NCI-H1694 (cell line): ENCODE results near the gene MYOM3.

Source experiments
- DNase-seq: peaks from one replicate; lab custom pipeline; 2025; lab: John Stamatoyannopoulos, UW

The MYOM3 gene

DNA sequence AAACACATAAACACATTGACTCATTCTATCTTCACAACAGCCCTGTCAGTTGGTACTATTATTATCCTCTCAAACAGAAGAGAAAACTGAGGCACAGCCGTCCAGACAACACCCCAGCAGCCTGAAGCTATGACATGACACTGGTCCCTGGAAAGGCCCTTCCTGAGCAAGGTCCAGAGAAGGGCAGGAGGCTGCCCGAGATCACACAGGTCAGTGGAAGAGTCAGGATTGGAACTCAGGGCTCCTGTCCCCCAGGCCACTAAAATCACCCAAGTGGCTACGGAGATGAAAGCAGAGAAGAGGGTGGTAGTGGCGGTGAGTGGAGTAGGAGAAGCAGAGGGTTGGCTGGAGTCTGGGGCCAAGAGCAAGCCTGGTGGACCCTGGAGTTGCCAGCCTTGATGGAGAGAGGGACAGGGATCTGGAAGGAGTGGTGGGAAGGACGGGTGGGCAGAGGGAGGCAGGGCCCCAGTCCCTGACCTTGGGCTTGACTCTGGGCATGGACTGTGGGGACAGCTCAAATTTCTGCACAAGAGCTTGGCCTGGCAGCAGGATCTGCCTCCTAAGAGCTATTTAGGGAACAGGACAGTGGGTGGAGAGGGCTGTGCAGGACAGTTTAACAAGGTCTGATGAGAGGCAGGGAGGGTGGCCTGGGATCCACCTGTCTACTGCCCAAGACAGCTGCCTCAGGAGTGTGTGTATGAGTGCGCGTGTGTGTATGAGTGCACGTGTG, 15.8 kb downstream of the MYOM3 start:
- DNase-seq = no peak

DNA sequence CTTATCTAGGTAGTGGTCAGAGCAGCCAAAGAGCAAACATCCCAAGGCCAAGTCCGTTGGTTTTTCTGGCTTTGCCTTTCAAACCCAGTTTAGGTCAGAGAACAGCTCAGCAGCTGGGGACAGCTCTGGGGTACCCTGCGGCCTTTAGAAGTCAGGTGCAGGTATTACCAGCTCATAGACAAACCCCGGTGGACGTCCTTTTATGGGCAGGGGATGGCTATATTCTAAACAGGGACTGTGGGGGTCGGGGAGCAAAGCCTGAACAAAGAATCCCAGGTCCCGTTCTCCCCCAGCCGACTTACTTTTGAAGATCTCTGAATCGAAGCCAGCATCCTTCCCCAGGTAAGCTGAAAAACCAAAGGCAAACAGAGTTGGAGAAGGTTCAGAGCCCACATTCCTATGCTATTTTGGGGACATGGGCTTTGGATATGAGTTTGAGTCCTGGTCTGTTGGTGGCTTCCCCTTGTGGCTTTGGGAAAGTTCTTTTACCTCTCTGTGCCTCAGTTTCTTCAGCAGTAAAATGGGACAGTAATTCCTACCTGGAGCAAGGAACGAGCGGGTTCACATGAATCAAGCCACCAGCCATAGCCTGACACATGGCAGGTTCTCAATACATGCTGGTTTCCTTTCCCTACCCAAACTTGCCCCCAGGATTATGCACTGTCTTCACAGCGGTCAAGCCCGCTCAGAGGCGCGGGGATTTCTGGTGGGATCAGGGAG, 16.6 kb downstream of the MYOM3 start:
- no peak for DNase-seq

DNA sequence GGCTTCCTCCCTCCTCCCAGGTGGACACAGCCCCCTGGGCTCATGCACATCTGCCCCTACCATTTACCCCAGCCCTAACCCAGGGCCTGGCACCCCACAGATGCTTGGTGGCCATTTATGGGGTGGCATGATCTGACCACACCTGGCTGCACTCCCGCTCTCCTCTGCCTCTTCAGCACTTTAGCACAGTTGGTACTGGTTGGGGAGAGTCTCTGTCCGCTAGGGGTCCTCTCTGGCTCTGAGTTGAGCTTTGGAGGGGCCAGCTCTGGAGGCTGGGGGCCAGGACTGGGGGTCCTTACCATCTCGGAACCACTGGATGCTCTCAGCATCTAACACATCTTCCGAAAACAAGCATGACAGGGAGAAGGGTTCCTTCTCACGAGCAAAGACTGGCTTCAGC, 17.4 kb downstream of the MYOM3 start:
- no peak for DNase-seq

DNA sequence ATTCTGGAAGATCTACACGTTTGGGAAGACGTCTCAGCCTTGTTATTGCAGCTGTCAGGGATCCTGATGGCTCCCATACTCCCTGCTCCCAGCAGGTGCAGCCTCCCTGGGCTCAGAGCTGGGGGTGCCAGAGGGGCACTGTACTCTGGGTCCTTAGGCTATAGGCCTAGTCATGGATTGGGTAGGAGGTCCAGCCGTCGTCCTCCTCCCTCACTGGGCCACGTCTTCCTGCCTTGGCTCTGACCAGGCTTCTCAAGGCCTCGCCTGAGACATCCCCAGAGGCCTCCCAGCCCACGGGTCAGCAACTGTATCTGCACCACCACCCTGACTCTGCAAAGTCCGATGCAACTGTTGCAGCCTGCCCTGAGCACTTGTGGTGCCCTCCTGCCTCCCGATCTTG, 18.2 kb downstream of the MYOM3 start:
- no peak for DNase-seq

DNA sequence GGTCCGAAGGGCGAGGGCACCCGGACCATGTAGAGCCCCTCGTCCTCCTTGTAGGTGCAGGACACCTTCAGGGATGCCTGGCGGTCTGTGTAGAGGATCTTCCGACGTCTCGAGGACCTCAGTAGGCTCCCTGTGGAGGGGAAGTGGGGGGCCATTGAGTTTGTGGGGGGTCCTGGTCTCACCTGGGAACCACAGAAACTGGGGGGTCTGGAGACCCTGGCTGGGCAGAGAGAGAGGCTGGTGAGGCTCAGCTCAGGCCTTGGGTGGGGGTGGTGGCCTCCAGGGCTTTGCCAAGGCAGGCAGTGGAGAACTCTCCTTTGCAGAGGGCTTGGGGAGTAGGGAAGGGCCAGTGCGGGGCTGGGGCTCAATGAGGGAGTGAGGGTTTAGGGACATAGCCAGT, 19.0 kb downstream of the MYOM3 start:
- no peak for DNase-seq

DNA sequence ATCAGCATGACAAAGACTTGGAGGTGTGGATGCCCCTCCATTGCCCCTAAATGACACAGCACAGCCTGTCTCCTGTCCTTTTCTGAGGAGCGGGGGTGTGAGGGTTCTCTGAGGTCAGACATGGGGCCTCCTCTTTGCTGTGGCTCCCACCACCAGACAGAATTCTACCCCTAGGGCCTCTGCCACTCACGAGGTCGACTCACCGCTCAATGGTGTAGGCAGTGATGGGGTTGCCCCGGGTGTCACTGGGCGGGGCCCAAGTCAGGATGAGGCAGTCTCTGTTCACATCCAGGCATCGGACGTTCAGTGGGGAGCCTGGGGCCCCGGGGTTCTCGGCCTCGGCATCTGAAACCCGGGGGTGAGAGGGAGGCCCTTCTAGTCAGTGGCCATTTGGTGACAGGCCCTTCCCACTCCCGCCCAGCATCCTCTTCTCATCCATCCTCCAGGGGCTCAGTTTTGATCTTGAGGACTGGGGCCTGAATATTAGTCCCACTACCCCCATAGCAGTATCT, 19.9 kb downstream of the MYOM3 start:
- no peak for DNase-seq

DNA sequence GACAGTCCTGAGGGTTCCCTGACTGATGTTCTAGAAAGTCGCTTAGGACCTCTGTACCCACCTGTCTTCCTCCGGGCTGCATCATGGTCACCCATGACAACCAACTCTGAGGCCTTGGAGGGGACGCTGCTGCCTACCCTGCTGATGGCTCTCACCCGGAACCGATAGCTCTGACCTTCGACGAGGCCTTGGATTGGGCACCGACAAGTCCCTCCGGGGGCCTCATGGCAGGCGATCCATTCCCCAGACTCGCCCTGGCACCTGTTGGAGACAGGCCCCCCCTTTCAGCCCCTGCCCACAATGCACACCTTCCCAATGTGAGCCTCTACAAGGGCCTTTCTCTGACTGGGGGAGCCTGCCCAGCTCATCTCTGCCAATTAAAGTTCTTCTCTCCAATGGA, 21.2 kb downstream of the MYOM3 start:
- no peak for DNase-seq

DNA sequence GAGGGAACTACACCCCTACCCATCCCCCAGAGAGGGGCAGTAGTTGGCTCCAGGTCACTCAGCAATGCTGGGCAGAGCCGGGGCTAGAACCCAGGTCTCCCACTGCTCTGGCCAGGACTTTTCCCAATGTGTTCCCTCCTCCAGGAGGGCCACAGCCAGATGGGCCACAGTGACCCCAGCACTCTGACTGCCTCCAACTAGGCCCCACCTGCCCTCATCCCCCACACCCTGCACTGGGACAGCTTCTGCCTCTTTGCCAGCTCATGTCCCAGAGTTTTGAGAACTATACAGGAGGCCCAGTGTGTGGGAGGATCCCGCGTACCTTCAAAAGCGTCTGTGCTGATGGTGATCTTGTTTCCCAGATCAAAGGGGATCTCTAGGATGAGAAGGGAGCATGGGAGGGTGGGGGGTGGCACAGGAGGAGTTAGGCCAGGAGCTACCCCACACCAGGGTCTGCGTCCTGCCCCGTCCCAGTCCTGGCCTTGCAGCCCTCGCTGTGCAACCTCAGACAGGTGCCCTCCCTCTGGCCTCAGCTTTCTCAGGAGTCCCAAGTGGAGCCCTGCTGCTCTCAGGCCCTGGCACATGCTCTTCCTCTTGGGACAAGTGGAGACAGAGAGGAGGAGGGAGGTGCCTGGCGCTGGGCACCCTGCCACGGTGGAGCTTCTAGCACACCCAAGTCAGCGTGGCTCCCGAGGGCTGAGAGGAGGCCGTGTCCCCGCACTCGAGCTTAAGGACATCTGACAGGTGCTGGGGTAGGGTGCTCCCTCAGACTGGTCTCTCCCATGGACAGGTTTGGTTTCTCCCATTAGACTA, 22.0 kb downstream of the MYOM3 start:
- no peak for DNase-seq

DNA sequence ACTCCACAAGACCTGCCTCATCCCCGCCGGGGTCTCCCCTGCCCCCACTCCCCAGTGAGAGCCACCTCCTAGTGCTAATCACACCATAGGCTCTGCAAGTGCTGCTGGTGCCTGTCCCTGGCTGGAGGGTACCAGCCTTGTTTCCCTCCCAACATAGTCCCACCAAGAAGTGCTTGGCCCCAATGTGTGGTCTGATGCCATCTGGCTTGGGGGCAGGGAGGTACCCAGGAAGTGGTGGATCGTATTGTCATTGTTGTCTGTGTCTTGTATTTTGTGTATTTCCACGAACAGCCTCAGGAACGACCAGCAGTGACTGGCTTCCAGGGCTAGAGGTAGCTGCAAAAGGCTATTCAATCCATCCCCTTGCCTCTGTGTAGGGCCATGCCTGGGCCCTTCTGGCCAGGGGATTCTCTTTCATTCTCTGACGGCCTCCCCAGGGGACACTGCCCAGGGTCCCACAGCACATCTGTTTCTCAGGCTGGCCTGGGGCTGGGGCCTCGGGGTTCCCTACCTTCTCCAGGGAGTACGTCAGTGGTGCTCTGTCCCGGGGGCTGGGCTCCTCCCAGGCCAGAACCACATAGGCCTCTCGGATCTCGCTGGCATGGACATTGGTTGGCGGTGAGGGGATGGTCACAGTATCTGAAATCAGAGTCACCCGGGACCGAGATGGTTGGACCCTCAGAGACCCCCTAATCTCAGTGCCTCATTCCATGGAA, 22.8 kb downstream of the MYOM3 start:
- DNase-seq = no peak

DNA sequence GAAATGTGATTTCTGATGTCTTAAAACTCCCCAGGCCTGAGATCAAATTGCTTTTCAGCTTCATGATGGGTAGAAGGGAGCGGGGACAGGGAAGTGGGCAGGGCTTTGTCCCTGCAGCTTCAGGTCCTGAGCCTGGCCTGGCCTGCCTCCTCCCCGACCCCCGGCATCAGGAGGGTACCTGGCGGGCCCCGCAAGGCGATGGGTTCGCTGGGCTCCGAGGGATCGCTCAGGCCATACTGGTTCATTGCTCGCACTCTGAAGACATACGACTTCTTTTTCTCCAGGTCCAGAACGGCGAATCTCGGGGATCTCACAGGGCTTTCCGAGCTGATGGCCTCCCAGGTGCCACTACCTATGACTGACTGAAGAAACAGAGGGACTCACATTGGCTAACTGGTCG, 25.5 kb downstream of the MYOM3 start:
- no peak for DNase-seq

DNA sequence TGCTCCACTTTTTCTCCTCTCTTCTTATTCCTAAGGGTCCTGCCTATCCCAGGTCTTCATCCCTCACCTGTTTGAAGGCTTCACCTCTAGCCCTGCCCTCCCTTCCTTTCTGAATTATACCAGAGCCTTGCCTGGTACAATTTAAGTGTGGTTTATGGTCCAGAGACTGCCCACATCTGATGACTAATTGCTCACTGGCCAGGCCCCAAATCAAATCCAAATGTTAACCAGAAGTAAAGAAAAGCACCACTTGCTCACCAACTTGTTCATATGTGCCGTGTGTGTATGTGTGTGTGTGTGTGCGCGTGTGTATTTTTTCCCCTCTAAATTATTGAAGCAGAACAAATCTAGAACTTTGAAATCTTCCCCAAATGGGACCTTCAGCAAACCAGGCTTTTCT, 26.4 kb downstream of the MYOM3 start:
- no peak for DNase-seq

DNA sequence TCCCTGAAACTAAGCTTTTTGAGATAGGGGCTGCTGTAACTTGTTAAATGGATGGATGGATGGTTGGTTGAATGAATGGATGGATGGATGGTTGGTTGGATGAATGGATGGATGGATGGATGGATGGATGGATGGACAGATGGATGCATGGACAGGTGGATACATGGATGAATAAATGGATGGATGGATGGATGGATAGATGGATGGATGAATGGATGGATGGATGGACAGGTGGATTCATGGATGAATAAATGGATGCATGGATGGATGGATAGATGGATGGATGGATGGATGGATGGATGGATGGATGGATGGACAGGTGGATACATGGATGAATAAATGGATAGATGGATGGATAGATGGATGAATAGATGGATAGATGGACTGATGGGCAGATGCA, 26.9 kb downstream of the MYOM3 start:
- DNase-seq = no peak

DNA sequence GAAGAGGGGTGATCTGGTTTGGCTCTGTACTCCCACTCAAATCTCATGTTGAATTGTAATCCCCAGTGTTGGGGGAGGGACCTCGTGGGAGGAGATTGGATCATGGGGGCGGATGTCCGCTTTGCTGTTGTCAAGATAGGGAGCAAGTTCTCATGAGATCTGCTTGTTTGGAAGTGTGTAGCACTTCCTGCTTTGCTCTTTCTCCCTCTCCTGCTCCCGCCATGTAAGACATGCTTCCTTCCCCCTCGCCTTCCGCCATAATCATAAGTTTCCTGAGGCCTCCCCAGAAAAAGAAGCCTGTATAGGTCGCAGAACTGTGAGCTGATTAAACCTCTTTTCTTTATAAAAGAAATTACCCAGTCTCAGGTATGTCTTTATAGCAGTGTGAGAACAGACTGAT, 27.9 kb downstream of the MYOM3 start:
- no peak for DNase-seq

DNA sequence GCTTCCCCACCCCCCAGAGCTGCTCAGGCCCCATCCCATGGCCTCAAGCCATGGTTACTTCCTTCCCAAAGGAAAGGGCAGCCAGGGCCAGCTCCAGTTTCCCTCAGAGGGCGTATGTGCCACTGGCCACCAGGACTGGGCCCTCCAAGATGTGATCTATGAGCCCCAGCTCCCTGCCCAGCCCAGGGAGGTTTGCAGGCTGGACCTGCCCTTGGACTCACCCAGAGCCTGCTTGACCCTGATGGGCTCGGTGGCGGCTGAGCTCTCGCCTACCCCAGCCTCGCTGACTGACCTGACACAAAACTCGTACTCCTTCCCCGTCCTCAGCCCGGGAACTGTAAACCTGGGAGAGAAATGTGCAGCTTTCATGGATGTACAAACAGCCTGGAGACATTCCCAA, 29.6 kb downstream of the MYOM3 start:
- no peak for DNase-seq

DNA sequence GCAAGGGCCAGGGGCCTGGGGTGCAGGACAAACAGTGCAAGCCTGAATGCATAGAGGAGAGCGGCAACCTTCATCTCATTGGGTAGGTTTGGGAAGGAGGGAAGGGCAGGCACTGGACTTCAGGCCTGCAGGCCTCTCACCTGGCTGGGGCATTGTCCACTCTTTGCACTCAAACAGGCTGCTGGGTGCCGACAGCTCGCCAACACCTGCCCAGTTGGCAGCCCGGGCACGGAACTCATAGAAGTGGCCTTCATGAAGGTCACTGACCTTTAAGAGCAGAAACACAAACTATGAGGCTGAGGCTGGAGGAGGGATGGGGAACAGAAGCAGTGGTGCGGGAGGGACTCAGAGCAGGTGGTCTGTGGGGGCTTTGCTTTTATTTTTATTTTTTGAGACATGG, 30.7 kb downstream of the MYOM3 start:
- no peak for DNase-seq

DNA sequence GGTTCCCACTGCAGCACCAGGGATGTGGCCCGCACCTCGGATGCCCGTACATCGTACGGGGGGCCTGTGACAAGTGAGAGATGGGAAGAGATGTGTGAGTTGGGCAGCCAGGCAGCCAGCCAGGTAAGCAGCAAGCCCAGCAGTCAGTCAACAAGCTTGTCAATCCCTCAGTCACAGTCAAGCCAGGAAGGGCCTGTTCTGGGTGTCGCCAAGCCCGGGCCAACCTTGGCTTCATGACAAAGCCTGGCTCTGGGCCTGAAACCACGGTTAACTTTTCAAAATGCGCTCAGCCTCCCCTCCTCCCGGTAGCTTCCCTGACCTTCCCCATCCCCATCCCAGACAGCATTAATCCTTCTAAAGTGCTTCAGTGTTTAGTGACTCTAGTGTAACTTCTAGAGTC, 31.8 kb downstream of the MYOM3 start:
- no peak for DNase-seq

DNA sequence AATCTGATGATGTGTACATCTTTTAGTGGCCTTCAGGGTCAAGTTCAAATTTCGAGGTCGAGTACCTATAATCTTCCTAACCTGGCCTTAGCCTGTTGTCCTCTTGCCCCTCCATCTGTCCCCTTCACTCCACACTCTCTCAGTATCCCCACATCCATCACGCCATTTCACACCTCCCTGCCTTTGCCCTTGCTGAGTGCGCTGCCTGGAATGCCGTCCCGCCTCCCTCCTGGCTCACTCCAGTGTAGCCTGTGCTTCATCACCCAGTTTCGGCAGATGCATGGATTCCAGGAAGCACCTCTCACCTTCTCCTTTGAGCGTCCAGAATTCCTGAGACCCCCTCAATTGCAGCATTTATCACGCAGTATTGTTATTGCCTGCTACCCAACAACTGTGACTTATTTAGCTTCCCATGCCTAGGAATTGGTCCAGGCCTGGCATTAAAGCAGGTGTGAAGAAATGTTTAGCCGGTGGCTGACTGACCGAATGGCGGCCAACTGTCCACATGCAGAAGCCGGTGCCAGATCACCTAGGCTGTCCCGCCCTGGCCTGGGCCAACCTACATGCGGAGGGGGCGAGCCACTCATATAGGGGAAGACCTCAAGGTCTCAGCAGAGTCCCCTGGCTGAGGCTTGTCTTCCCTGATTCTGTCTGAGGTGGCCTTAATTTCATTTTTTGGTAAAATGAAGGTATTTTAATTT, 34.5 kb downstream of the MYOM3 start:
- no peak for DNase-seq

DNA sequence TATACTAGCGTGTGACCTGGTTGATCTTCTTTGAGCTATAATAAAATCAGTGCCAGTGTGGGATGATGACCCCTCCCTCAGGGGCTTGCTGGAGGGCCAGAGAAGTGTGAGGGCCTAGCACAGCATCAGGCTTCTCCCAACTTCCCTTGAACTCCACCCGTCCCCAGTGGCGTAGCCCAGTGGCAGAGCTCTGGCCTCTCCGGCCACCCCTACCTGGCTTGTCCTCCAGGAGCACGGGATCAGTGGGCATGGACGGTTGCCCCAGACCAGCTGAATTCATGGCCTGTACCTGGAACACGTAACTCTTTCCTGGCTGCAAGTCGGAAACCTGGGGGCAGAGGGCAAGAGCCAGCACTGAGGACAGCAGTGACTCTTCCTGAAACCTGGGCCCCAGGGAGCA, 36.0 kb downstream of the MYOM3 start:
- no peak for DNase-seq

DNA sequence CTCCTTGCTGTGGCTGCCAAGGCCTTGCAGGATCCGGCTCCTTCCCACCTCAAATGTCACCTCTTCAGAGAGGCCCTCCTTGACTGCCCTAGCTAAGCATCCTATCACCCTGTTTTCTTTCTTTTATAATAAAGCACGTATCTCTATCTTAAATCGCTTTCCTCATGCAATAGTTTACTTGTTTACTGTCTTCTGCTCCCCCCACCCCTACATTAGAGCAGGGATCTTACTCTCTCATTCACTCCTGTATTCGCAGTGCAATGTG, 36.4 kb downstream of the MYOM3 start:
- DNase-seq = no peak

DNA sequence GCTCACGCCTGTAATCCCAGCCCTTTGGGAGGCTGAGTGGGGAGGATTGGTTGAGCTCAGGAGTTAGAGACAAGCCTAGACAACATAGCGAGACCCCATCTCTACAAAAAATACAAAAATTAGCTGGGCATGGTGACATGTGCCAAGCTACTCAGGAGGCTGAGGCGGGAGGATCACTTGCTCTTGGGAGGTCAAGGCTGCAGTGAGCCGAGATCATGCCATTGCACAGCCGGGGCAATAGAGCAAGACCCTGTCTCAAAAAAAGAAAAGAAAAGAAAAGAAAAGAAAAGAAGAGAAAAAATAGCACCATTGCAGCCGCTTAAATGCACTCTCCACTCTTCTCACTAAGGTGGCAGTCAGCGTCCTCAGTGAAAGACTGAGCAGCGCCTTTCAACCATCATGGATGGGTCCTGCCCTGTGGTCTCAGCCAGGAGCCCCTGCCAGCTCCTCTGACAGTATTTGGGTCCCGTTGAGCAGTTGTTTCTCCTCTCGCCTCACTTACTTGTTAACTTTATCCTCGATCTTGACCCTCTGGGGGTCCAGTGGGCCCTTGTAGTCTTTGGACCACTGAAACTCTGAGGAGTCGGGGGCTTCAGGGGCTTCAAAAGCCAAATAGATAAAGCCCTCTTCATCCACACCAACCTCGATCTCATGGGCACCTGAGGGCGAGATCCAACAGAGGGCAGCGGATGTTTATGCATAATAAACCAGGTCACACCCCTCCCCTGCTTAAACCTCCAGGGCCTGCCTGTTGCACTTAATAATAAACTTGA, 36.9 kb downstream of the MYOM3 start:
- no peak for DNase-seq

DNA sequence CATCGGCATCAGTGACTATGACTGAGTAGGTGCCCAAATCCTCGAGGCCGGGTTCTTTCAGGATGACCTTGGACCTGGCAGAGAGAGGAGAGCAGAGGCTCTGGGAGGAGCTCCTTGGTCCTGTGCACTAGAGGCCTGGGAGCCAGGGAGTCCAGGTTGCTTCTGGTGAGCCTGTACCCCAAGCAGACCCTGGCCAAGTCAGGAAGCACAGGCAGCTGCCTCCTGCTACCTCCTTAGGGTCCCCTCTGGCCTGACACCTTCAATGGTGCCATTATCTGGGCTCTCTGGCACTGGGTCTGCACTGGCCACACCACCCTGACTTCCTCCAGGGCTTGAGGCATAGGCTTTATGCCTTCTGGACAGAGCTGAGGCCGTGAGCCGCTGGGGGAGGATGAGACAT, 37.7 kb downstream of the MYOM3 start:
- DNase-seq = no peak
